ENCODE data around the gene GABRG3. TPM values are rescaled to one million over a fixed set of nuclear protein-coding genes. Genes with fewer than 3 reads are reported as not detected.

Gene GABRG3
- total and polyA plus RNA-seq, 9 of the 15 experiments (the other 6 are each of a cell fraction or from before 2014, with no cell fraction given): 4.0 to 15.1 (median 11.2) TPM

GRCh38 chr15:26926081-26926480 is 44.9 kb upstream of the GABRG3 start:
- no peak overlapping the region for H3K27ac ChIP-seq (ENCODE audit: extremely low read depth, low read depth, low read length)
- intact Hi-C loops (cut with micrococcal nuclease): no loop called here
- H3K9ac ChIP-seq (ENCODE audit: insufficient read depth in 1 of 2, low read depth in 2 of 2, low read length in 2 of 2): no peak overlapping the region
- H3K9me1 ChIP-seq (ENCODE audit: control insufficient read depth, insufficient read depth, low read length): no peaks in the 10 kb centered on the region
- no peaks in the 10 kb centered on the region for H3K79me2 ChIP-seq (ENCODE audit: control insufficient read depth, insufficient read depth, low read length)
- BruUV-seq (replicated peaks): no TSS peak
- H3K4me2 ChIP-seq (ENCODE audit: insufficient read depth, low read length): no peak overlapping the region
- 7% methylated on average over 2 of the region's 2 CpGs for WGBS (ENCODE audit: insufficient coverage, low coverage, missing lambda C conversion rate)
- ATAC-seq (no peak), FAIRE-seq (no peak), DNase-seq (ENCODE audit: extremely low read depth in 1 of 4, low spot score in 3 of 4) (no peak)
- no peaks in the 10 kb centered on the region for H3K4me1 ChIP-seq (replicated peaks in 1 of 2; ENCODE audit: control insufficient read depth in 2 of 2, insufficient read depth in 2 of 2, low read length in 2 of 2)
- no peak for TF ChIP-seq ZNF707 (CRISPR knock-in tag; conservative IDR thresholded peaks at IDR 0.05)
- no peak for TF ChIP-seq ZNF134 (CRISPR knock-in tag; conservative IDR thresholded peaks at IDR 0.05)
- no peak for TF ChIP-seq HINFP (tag; conservative IDR thresholded peaks at IDR 0.05; ENCODE audit: low read depth)
- TF ChIP-seq ZBTB33 (CRISPR knock-in tag; IDR thresholded peaks at IDR 0.05): no peak
- no peak for TF ChIP-seq PTBP1 (IDR thresholded peaks at IDR 0.05; ENCODE audit: low read depth, low read length)
- TF ChIP-seq ZNF699 (CRISPR knock-in tag; IDR thresholded peaks at IDR 0.05; ENCODE audit: insufficient replicate concordance): no peak
- TF ChIP-seq HSF4 (CRISPR knock-in tag; IDR thresholded peaks at IDR 0.05; ENCODE audit: borderline replicate concordance): no peak
- TF ChIP-seq RBM15 (IDR thresholded peaks at IDR 0.05; ENCODE audit: insufficient read depth, low read length): no peak
- TF ChIP-seq USF1 (CRISPR knock-in tag; IDR thresholded peaks at IDR 0.05): no peak
- TF ChIP-seq ZSCAN32 (CRISPR knock-in tag; IDR thresholded peaks at IDR 0.05): no peak
- no peak for TF ChIP-seq ZNF444 (CRISPR knock-in tag; IDR thresholded peaks at IDR 0.05)
- TF ChIP-seq FOXJ3 (CRISPR knock-in tag; IDR thresholded peaks at IDR 0.05): no peak
- no peak for TF ChIP-seq CHCHD3 (CRISPR knock-in tag; IDR thresholded peaks at IDR 0.05)
- TF ChIP-seq NR3C1 (CRISPR knock-in tag; IDR thresholded peaks at IDR 0.05): no peak
- TF ChIP-seq ARID2 (IDR thresholded peaks at IDR 0.05): no peak
- no peak for TF ChIP-seq THRB (CRISPR knock-in tag; conservative IDR thresholded peaks at IDR 0.05)
- TF ChIP-seq ERF (CRISPR knock-in tag; IDR thresholded peaks at IDR 0.05): no peak
- in situ Hi-C loops (cut with MboI): no loop called here
- ChIA-PET CTCF (ENCODE audit: low intra/inter-chr PET ratio) (no interaction called here), POLR2A (no interaction called here)
- no peak overlapping the region for H3K4me3 ChIP-seq
- H2AFZ ChIP-seq (ENCODE audit: low read depth, low read length): no peak overlapping the region
- no peaks in the 10 kb centered on the region for H3K36me3 ChIP-seq (ENCODE audit: control insufficient read depth, insufficient read depth, low read length)
- H3K9me3 ChIP-seq (replicated peaks; ENCODE audit: control insufficient read depth, insufficient read depth, low read depth, low read length): no peaks in the 10 kb centered on the region
- H3K27me3 ChIP-seq (ENCODE audit: control insufficient read depth in 2 of 2, insufficient read depth in 2 of 2, low read length in 2 of 2): no peaks in the 10 kb centered on the region
- no peaks in the 10 kb centered on the region for H4K20me1 ChIP-seq (replicated peaks; ENCODE audit: control insufficient read depth, insufficient read depth, low read length)

Measured in K562 (cell line).